SK-N-MC (cell line): Measurements from ENCODE around the gene TELO2.

Experiments
- EZH2 ChIP-seq: fragments of 200-600 bp; sonication (generic); IDR thresholded peaks from one replicate; pipeline ENCODE4 v1.6.1; 2017; ENCODE audit warnings: antibody characterized with exemption
- FOXP2 ChIP-seq: optimal IDR thresholded peaks from 2 replicates; pipeline ENCODE3; 2011; ENCODE audit warnings: mild to moderate bottlenecking, moderate library complexity; ENCODE audit not compliant: insufficient read depth; ENCODE audit errors: extremely low read length, control extremely low read depth
- POLR2AphosphoS5 ChIP-seq: IDR thresholded peaks from 2 replicates; pipeline ENCODE4 v1.6.1; 2012; ENCODE audit warnings: mild to moderate bottlenecking, low read depth, low read length, borderline replicate concordance

DNA sequence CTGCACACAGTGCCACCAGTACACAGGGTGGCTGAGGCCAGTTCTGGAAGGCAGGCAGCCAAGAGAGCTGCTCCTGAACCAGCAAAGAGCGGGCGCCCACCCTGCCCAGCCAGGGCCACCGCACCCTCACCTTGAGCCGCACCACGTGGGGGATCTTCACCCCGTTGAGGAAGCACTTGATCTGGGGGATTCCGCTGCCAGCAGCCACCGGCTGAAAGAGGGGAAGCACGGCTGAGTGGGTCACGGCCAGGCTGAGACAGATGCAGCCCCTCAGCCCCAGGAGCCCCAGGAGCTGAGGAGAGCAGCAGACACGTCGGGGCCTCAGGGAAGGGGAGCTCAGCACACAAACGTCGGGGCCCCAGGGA lies 34.2 kb upstream of the TELO2 start:
- TF ChIP-seq EZH2 (no peak), POLR2AphosphoS5 (no peak), FOXP2 (no peak)
